HG02840 (cell line): ENCODE data around the gene AKAP7.
"Not testable (repeated sequence)": the region's sequence is repeated elsewhere in the genome, so short reads cannot be mapped to it uniquely, and the experiment has no call there.

Experiments
- ATAC-seq: cut with Tn5 transposase; IDR thresholded peaks from one replicate; pipeline ENCODE4 v1.9.1; 2021; ENCODE audit warnings: mild to moderate bottlenecking, moderate library complexity, moderate number of reproducible peaks; ENCODE audit not compliant: unreplicated experiment, low FRiP score

Gene AKAP7

GRCh38 chr6:131244942-131245341 is 109.7 kb downstream of the AKAP7 start:
- ATAC-seq = no peak

GRCh38 chr6:131250122-131250521 is 114.9 kb downstream of the AKAP7 start:
- peak; percentile 58 for ATAC-seq

- ATAC-seq = no peak
These were observed 115.7 kb downstream of the AKAP7 start for GRCh38 chr6:131250936-131251335.

GRCh38 chr6:131251590-131252199 is 116.4 kb downstream of the AKAP7 start:
- no peak for ATAC-seq

- ATAC-seq = no peak
These were observed 120.2 kb downstream of the AKAP7 start for GRCh38 chr6:131255434-131255833.

- no peak for ATAC-seq
These were observed 120.6 kb downstream of the AKAP7 start for GRCh38 chr6:131255911-131256310.

- no peak for ATAC-seq
These were observed 121.8 kb downstream of the AKAP7 start for GRCh38 chr6:131257104-131257503.

- ATAC-seq = no peak
These were observed 122.9 kb downstream of the AKAP7 start for GRCh38 chr6:131258010-131258652.

- no peak for ATAC-seq
These were observed 123.7 kb downstream of the AKAP7 start for GRCh38 chr6:131258816-131259476.

- not testable (repeated sequence) for ATAC-seq
These were observed 125.7 kb downstream of the AKAP7 start for GRCh38 chr6:131260960-131261359.

GRCh38 chr6:131262060-131262459 is 126.8 kb downstream of the AKAP7 start:
- ATAC-seq = no peak

- ATAC-seq = no peak
These were observed 130.7 kb downstream of the AKAP7 start for GRCh38 chr6:131265939-131266338.

- no peak for ATAC-seq
These were observed 133.0 kb downstream of the AKAP7 start for GRCh38 chr6:131268303-131268702.

- ATAC-seq = no peak
These were observed 134.5 kb downstream of the AKAP7 start for GRCh38 chr6:131269565-131270391.

- ATAC-seq = no peak
These were observed 135.3 kb downstream of the AKAP7 start for GRCh38 chr6:131270534-131270933.

GRCh38 chr6:131275273-131275672 is 140.0 kb downstream of the AKAP7 start:
- ATAC-seq = no peak

GRCh38 chr6:131277591-131277990 is 142.3 kb downstream of the AKAP7 start:
- no peak for ATAC-seq

GRCh38 chr6:131281471-131282270 is 146.4 kb downstream of the AKAP7 start:
- ATAC-seq = no peak

GRCh38 chr6:131282365-131282764 is 147.1 kb downstream of the AKAP7 start:
- no peak for ATAC-seq
